Vagina (tissue), 2 donors: ENCODE data around the gene SCAF1.

Source experiments
- CTCF ChIP-seq, 3 experiments: fragments of 450-650 bp in 2 of 3; fragments of 200-600 bp in 1 of 3; sonication (generic) in 1 of 3; IDR thresholded peaks; one replicate each; pipeline ENCODE4 v1.5.1; 2017 to 2019; ENCODE audit warnings: antibody characterized with exemption in 3 of 3, mild to moderate bottlenecking in 2 of 3, moderate library complexity in 2 of 3
- POLR2A ChIP-seq, 2 donors: fragments of 450-650 bp; IDR thresholded peaks; one replicate each; pipeline ENCODE4 v1.6.1; 2017; ENCODE audit warnings: antibody characterized with exemption in 2 of 2, mild to moderate bottlenecking in 2 of 2, moderate library complexity in 2 of 2
- POLR2AphosphoS5 ChIP-seq, 2 donors: sonication (generic); formaldehyde crosslinking; IDR thresholded peaks; one replicate each; pipeline ENCODE4 v1.9.0; 2017; ENCODE audit warnings: antibody characterized with exemption in 2 of 2, mild to moderate bottlenecking in 2 of 2, low read depth in 1 of 2; ENCODE audit not compliant: insufficient read depth in 1 of 2

- TF ChIP-seq POLR2AphosphoS5 (IDR thresholded peaks at IDR 0.05; ENCODE audit: insufficient read depth in 1 of 2, low read depth in 1 of 2) (no peak), CTCF (IDR thresholded peaks at IDR 0.05) (no peak), POLR2A (IDR thresholded peaks at IDR 0.05) (no peak)
These were observed 27.7 kb upstream of the SCAF1 start for GRCh38 chr19:49614096-49614833.
